ENCODE measurements around the gene PCDHB13. TPM values are rescaled to one million over a fixed set of nuclear protein-coding genes. Genes with fewer than 3 reads are reported as not detected.
"Not testable (repeated sequence)": the region's sequence is repeated elsewhere in the genome, so short reads cannot be mapped to it uniquely, and the experiment has no call there.

Gene PCDHB13
- polyA plus RNA-seq, 1 donor from 2014 or later, result 0.05 TPM

DNA sequence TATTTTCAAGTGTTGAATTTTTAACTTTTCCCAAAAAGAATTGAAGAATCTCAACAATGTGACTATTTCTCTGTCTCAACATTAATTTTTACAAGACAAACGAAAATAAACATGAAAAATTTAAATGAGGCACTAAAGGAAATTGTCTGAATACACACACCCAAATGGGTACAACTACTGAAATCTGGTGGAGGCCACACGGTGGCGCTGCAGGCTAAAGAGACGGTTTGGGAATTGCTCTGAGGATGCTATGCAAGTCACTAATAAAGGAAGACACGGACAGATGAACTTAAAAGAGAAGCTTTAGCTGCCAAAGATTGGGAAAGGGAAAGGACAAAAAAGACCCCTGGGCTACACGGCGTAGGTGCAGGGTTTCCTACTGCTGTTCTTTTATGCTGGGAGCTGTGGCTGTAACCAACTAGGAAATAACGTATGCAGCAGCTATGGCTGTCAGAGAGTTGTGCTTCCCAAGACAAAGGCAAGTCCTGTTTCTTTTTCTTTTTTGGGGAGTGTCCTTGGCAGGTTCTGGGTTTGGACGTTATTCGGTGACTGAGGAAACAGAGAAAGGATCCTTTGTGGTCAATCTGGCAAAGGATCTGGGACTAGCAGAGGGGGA, 21.5 kb upstream of the PCDHB13 start, which contains the start of gene PCDHB10:
Gene PCDHB10 (plus strand): TSS at position 244 of the 616 bp plus-strand sequence. CDS start 200 bp downstream, at position 444.
- no peaks in the 10 kb centered on the region for H3K36me3 Mint-ChIP-seq
- no peak within 1 kb of the TSS for H3K27ac Mint-ChIP-seq
- peaks cover 6 to 33% (median 14%) of the 10 kb centered on the region in 3 donors for H3K9me3 Mint-ChIP-seq
- H3K4me1 Mint-ChIP-seq, result peaks cover 0 to under 1% (median 0%) of the 10 kb centered on the region in 3 donors
- H3K4me3 Mint-ChIP-seq, result peak within 1 kb of the TSS in 2 of 4 donors; percentile 54 to 65
- peaks cover 13% of the 10 kb centered on the region for H3K27me3 Mint-ChIP-seq

DNA sequence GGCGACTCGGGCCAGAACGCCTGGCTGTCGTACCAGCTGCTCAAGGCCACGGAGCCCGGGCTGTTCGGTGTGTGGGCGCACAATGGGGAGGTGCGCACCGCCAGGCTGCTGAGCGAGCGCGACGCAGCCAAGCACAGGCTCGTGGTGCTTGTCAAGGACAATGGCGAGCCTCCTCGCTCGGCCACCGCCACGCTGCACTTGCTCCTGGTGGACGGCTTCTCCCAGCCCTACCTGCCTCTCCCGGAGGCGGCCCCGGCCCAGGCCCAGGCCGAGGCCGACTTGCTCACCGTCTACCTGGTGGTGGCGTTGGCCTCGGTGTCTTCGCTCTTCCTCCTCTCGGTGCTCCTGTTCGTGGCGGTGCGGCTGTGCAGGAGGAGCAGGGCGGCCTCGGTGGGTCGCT, 19.4 kb upstream of the PCDHB13 start:
- H3K27me3 Mint-ChIP-seq, H3K27ac Mint-ChIP-seq: not testable (repeated sequence)

DNA sequence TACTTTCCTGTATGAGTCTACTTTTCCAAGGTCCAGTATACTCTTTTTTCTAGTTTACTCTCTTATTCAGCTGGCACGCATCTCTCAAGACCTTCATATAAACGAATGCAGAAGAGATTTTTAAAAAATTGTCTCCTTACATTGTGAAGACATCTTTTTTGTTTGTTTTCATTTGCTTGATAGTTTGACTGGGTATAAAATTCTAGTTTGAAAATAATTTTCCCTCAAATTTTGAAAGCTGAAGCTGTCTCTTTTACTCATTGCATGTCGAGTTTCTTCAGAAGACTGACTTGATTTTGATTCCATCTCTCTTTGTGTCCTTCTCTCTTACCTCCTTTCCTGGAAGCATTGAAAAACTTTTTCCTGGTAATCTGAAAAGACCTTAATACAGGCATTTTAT, 17.4 kb upstream of the PCDHB13 start:
- Mint-ChIP-seq H3K36me3 (peaks cover 2% of the 10 kb centered on the region), H3K27me3 (peaks cover 15% of the 10 kb centered on the region), H3K4me3 (no peak overlapping the region), H3K27ac (no peak overlapping the region), H3K4me1 (no peaks in the 10 kb centered on the region), H3K9me3 (peaks cover 10 to 41% (median 20%) of the 10 kb centered on the region in 3 donors)

More for the DNA sequence above, 19.4 kb upstream of the PCDHB13 start:
- H3K4me3 Mint-ChIP-seq, H3K36me3 Mint-ChIP-seq, H3K4me1 Mint-ChIP-seq: not testable (repeated sequence)
- peaks cover 5 to 38% (median 20%) of the 10 kb centered on the region in 3 donors for H3K9me3 Mint-ChIP-seq

DNA sequence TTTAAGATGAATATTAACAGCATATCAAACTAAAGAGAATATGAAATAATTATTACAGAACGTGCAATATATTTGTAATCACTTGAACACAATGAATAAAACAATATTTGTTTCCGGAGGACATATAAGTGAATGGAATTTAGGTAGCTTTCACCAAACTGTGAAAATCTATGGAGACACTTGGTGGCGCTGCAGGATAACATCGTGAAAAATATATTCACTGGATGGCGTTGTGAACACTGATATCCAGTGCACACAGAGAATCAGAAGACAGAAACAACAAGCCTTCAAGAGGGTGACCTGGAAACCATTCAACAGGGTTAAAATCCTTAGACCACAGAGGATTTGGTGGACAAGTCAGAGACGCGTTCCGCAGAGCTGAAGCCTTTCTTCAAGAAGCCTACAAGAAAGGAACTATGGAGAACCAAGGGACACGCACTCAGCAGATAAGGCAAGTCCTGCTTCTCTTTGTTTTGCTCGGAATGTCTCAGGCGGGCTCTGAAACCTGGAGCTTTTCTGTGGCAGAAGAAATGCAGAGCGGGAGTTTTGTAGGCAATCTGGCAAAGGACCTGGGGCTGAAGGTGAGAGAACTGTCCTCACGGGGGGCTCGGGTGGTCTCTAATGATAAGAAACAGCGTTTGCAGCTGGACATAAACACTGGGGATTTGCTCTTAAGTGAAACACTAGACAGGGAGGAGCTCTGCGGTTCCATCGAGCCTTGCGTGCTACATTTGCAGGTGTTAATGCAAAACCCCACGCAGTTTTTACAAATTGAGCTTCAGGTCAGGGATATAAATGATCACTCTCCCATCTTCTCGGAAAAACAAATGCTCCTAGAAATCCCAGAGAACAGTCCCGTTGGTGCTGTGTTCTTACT, 14.1 kb upstream of the PCDHB13 start, which contains the start of gene PCDHB11:
Gene PCDHB11 (plus strand): TSS at position 269 of the 877 bp plus-strand sequence. CDS start 148 bp downstream, at position 417.
- peaks cover 2% of the 10 kb centered on the region for H3K36me3 Mint-ChIP-seq
- H3K27me3 Mint-ChIP-seq, result peaks cover 10% of the 10 kb centered on the region
- no peak within 1 kb of the TSS for H3K4me3 Mint-ChIP-seq
- peaks cover 6 to 27% (median 19%) of the 10 kb centered on the region in 3 donors for H3K9me3 Mint-ChIP-seq
- no peak within 1 kb of the TSS for H3K27ac Mint-ChIP-seq
- H3K4me1 Mint-ChIP-seq, result peaks cover 0 to 1% (median 0%) of the 10 kb centered on the region in 3 donors

DNA sequence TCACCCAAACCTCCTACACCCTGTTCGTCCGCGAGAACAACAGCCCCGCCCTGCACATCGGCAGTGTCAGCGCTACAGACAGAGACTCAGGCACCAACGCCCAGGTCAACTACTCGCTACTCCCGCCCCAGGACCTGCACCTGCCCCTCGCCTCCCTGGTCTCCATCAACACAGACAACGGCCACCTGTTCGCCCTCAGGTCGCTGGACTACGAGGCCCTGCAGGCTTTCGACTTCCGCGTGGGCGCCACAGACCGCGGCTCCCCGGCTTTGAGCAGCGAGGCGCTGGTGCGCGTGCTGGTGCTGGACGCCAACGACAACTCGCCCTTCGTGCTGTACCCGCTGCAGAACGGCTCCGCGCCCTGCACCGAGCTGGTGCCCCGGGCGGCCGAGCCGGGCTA, 12.6 kb upstream of the PCDHB13 start:
- H3K27ac Mint-ChIP-seq, result not testable (repeated sequence)
- H3K9me3 Mint-ChIP-seq, result peaks cover 6 to 22% (median 19%) of the 10 kb centered on the region in 3 donors

DNA sequence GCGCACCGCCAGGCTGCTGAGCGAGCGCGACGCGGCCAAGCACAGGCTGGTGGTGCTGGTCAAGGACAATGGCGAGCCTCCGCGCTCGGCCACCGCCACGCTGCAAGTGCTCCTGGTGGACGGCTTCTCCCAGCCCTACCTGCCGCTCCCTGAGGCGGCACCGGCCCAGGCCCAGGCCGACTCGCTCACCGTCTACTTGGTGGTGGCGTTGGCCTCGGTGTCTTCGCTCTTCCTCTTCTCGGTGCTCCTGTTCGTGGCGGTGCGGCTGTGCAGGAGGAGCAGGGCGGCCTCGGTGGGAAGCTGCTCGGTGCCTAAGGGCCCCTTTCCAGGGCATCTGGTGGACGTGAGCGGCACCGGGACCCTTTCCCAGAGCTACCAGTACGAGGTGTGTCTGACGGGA, 12.1 kb upstream of the PCDHB13 start:
- H3K27me3 Mint-ChIP-seq, result peaks cover 13% of the 10 kb centered on the region
- H3K4me3 Mint-ChIP-seq, H3K4me1 Mint-ChIP-seq, H3K36me3 Mint-ChIP-seq, H3K27ac Mint-ChIP-seq: not testable (repeated sequence)
- peaks cover 6 to 19% (median 17%) of the 10 kb centered on the region in 3 donors for H3K9me3 Mint-ChIP-seq

More for the DNA sequence above, 12.6 kb upstream of the PCDHB13 start:
- not testable (repeated sequence) for H3K27me3 Mint-ChIP-seq, H3K36me3 Mint-ChIP-seq, H3K4me1 Mint-ChIP-seq, H3K4me3 Mint-ChIP-seq

DNA sequence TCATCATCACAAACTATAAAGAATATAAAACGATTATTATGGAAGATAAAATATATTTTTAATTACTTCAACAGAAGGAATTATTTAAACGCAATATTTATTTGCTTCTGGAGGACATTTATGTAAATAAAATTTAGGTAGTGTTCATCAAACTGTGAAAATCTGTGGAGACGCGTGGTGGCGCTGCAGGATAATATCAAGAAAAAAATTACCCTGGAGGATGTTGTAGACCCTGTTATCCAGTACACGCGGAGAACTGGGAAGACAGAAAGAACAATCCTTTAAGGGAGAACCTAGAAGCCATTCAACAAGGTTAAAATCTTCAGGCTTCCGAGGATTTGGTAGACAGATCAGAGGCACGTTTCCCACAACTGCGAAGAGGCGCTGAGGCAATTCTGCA, 5.2 kb upstream of the PCDHB13 start, which contains the start of gene PCDHB12:
Gene PCDHB12 (plus strand): TSS at position 242 of the 400 bp plus-strand sequence. CDS start 189 bp downstream, outside the sequence.
- peak within 1 kb of the TSS in 1 of 4 donors; percentile 41 for H3K4me3 Mint-ChIP-seq
- no peaks in the 10 kb centered on the region for H3K36me3 Mint-ChIP-seq
- peaks cover 0 to 12% (median 2%) of the 10 kb centered on the region in 3 donors for H3K9me3 Mint-ChIP-seq
- H3K4me1 Mint-ChIP-seq, result no peaks in the 10 kb centered on the region
- H3K27me3 Mint-ChIP-seq, result peaks cover 11% of the 10 kb centered on the region
- H3K27ac Mint-ChIP-seq, result no peak within 1 kb of the TSS

DNA sequence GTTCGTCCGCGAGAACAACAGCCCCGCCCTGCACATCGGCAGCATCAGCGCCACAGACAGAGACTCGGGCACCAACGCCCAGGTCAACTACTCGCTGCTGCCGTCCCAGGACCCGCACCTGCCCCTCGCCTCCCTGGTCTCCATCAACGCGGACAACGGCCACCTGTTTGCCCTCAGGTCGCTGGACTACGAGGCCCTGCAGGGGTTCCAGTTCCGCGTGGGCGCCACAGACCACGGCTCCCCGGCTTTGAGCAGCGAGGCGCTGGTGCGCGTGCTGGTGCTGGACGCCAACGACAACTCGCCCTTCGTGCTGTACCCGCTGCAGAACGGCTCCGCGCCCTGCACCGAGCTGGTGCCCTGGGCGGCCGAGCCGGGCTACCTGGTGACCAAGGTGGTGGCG, 3.4 kb upstream of the PCDHB13 start:
- Mint-ChIP-seq H3K9me3 (peaks cover 1 to 21% (median 8%) of the 10 kb centered on the region in 3 donors), H3K27me3 (peaks cover 12% of the 10 kb centered on the region)
- H3K27ac Mint-ChIP-seq, H3K4me1 Mint-ChIP-seq, H3K4me3 Mint-ChIP-seq, H3K36me3 Mint-ChIP-seq: not testable (repeated sequence)

DNA sequence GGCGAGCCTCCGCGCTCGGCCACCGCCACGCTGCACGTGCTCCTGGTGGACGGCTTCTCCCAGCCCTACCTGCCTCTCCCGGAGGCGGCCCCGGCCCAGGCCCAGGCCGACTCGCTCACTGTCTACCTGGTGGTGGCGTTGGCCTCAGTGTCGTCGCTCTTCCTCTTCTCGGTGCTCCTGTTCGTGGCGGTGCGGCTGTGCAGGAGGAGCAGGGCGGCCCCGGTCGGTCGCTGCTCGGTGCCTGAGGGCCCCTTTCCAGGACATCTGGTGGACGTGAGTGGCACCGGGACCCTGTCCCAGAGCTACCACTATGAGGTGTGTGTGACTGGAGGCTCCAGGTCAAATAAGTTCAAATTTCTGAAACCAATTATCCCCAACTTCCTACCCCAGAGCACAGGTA, 2.9 kb upstream of the PCDHB13 start:
- not testable (repeated sequence) for H3K27ac Mint-ChIP-seq, H3K4me1 Mint-ChIP-seq, H3K36me3 Mint-ChIP-seq
- H3K4me3 Mint-ChIP-seq, result peak overlapping the region in 1 of 4 donors; percentile 22
- peaks cover 2 to 21% (median 8%) of the 10 kb centered on the region in 3 donors for H3K9me3 Mint-ChIP-seq
- H3K27me3 Mint-ChIP-seq, result peaks cover 12% of the 10 kb centered on the region

DNA sequence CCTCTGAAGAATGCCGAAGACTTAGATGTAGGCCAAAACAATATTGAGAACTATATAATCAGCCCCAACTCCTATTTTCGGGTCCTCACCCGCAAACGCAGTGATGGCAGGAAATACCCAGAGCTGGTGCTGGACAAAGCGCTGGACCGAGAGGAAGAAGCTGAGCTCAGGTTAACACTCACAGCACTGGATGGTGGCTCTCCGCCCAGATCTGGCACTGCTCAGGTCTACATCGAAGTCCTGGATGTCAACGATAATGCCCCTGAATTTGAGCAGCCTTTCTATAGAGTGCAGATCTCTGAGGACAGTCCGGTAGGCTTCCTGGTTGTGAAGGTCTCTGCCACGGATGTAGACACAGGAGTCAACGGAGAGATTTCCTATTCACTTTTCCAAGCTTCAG, 864 bp downstream of the PCDHB13 start:
- Mint-ChIP-seq H3K27ac (peak overlapping the region in 1 of 3 donors; percentile 33), H3K9me3 (peaks cover 13 to 31% (median 20%) of the 10 kb centered on the region in 3 donors)
- H3K4me3 Mint-ChIP-seq, H3K4me1 Mint-ChIP-seq, H3K27me3 Mint-ChIP-seq, H3K36me3 Mint-ChIP-seq: not testable (repeated sequence)

DNA sequence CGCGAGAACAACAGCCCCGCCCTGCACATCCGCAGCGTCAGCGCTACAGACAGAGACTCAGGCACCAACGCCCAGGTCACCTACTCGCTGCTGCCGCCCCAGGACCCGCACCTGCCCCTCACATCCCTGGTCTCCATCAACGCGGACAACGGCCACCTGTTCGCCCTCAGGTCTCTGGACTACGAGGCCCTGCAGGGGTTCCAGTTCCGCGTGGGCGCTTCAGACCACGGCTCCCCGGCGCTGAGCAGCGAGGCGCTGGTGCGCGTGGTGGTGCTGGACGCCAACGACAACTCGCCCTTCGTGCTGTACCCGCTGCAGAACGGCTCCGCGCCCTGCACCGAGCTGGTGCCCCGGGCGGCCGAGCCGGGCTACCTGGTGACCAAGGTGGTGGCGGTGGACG, 1.8 kb downstream of the PCDHB13 start:
- not testable (repeated sequence) for H3K27me3 Mint-ChIP-seq, H3K4me3 Mint-ChIP-seq, H3K36me3 Mint-ChIP-seq, H3K4me1 Mint-ChIP-seq, H3K27ac Mint-ChIP-seq
- H3K9me3 Mint-ChIP-seq, result peaks cover 16 to 40% (median 25%) of the 10 kb centered on the region in 3 donors

DNA sequence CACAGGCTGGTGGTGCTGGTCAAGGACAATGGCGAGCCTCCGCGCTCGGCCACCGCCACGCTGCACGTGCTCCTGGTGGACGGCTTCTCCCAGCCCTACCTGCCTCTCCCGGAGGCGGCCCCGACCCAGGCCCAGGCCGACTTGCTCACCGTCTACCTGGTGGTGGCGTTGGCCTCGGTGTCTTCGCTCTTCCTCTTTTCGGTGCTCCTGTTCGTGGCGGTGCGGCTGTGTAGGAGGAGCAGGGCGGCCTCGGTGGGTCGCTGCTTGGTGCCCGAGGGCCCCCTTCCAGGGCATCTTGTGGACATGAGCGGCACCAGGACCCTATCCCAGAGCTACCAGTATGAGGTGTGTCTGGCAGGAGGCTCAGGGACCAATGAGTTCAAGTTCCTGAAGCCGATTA, 2.3 kb downstream of the PCDHB13 start:
- not testable (repeated sequence) for H3K4me3 Mint-ChIP-seq, H3K27ac Mint-ChIP-seq, H3K27me3 Mint-ChIP-seq, H3K36me3 Mint-ChIP-seq, H3K4me1 Mint-ChIP-seq
- H3K9me3 Mint-ChIP-seq, result peaks cover 18 to 42% (median 26%) of the 10 kb centered on the region in 3 donors

DNA sequence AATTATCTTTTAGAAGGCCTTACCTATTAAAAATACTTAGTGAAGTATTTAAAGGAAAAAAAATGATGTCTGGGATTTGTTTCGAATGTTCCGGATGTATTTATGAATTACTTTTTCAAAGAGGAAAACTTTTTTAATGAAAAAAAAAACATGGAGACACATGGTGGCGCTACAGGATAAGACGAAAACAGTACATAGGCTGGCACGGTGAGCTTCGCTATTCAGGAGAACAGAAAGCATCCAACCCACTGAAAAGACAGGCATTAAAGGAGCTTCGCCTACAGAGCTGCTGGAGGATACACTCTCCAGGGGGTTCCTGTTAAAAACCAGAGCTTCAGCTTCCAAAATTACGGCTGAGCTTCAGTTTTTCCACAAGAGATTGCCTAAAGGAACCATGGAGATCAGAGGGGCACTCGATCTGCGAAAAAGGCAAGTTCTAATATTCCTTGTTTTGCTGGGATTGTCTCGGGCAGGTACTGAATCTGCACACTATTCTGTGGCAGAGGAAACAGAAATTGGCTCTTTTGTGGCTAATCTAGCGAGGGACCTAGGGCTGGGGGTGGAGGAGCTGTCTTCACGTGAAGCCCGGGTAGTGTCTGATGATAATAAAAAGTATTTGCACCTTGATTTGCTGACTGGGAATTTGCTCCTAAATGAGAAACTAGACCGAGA, 9.5 kb downstream of the PCDHB13 start, which contains the start of gene PCDHB14:
Gene PCDHB14 (plus strand): TSS at position 232 of the 672 bp plus-strand sequence. CDS start 163 bp downstream, at position 395.
- no peaks in the 10 kb centered on the region for H3K36me3 Mint-ChIP-seq
- H3K27ac Mint-ChIP-seq, result peak within 1 kb of the TSS in 1 of 3 donors; percentile 67
- peaks cover 13% of the 10 kb centered on the region for H3K27me3 Mint-ChIP-seq
- H3K9me3 Mint-ChIP-seq, result peaks cover 14 to 29% (median 18%) of the 10 kb centered on the region in 3 donors
- H3K4me3 Mint-ChIP-seq, result no peak within 1 kb of the TSS
- H3K4me1 Mint-ChIP-seq, result peaks cover 0 to 4% (median 0%) of the 10 kb centered on the region in 3 donors

DNA sequence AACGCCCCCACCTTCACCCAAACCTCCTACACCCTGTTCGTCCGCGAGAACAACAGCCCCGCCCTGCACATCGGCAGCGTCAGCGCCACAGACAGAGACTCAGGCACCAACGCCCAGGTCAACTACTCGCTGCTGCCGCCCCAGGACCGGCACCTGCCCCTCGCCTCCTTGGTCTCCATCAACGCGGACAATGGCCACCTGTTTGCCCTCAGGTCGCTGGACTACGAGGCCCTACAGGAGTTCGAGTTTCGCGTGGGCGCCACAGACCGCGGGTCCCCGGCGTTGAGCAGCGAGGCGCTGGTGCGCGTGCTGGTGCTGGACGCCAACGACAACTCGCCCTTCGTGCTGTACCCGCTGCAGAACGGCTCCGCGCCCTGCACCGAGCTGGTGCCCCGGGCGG, 11.1 kb downstream of the PCDHB13 start:
- H3K4me3 Mint-ChIP-seq, H3K4me1 Mint-ChIP-seq, H3K27ac Mint-ChIP-seq, H3K36me3 Mint-ChIP-seq: not testable (repeated sequence)
- Mint-ChIP-seq H3K27me3 (peaks cover 13% of the 10 kb centered on the region), H3K9me3 (peaks cover 7 to 21% (median 12%) of the 10 kb centered on the region in 3 donors)

DNA sequence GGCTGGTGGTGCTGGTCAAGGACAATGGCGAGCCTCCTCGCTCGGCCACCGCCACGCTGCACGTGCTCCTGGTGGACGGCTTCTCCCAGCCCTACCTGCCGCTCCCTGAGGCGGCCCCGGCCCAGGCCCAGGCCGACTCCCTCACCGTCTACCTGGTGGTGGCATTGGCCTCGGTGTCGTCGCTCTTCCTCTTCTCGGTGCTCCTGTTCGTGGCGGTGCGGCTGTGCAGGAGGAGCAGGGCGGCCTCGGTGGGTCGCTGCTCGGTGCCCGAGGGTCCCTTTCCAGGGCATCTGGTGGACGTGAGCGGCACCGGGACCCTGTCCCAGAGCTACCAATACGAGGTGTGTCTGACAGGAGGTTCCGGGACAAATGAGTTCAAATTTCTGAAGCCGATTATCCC, 11.7 kb downstream of the PCDHB13 start:
- H3K4me3 Mint-ChIP-seq, H3K36me3 Mint-ChIP-seq, H3K4me1 Mint-ChIP-seq, H3K27ac Mint-ChIP-seq: not testable (repeated sequence)
- peaks cover 13% of the 10 kb centered on the region for H3K27me3 Mint-ChIP-seq
- peaks cover 4 to 15% (median 9%) of the 10 kb centered on the region in 3 donors for H3K9me3 Mint-ChIP-seq
